Stimulated activated CD4-positive, alpha-beta T cell treated with anti-CD3 and anti-CD28 coated beads, Interleukin-2, amount 100 ng/mL, for 24 hours (primary cell): ENCODE measurements around the gene TDRD10.

Source experiments
- DNase-seq, 2 donors: peaks; one replicate each; pipeline ENCODE4 v3.0.0-alpha.2; 2020

The TDRD10 gene

DNA sequence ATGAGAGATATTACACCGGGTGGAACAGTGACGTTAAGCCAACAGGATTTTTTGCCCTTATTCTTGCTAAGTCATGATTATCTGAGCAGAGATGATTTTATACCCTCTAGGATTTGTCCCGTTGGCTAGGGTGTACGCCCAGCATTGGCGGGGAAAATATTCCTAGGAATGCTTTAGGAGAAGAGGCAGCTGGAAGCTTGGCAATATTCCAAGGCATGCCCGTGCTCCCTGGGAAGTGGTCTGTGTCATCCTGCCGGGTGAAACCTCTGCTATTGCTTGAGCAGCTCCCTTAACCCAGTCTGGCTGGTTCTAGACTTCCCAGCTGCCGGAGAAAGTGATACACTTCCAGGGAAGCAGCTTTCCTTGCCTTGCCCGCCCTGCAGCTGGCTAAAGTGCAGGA is 81.8 kb downstream of the TDRD10 start:
- DNase-seq, result no peak

DNA sequence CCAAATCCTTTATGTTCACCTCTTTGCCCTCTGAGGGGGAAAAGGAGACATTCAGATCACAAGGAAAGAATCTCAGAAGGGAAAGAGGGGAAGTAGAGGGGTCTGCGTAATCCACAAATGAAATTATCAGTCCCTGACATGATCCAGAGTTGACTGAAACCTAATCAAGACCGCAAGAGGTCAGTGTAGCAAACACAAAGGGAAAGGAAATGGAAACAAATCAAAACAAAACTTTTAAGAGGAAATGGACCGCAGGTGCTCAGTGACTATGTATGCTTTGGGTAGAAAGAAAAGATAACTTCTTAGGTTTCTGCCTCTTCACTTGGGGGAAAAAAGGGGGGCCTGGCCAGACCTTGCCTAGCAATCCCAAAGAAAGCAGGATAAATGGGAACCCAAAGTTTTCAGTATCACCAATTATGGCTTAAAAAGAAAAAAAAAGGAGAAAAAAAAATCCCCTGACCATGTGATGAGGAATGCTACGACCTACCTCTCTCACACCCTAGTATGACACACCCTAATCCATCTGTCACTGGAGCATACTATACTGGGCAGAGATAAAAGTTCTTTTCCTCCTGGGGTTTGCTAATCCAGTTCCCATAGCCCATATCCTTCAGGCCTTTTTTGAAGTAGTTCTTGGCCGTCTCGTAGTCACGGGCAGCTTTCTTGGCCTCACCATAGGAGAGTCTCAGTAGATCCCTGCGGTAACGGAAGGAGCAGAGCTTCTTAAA is 82.4 kb downstream of the TDRD10 start:
- no peak for DNase-seq

DNA sequence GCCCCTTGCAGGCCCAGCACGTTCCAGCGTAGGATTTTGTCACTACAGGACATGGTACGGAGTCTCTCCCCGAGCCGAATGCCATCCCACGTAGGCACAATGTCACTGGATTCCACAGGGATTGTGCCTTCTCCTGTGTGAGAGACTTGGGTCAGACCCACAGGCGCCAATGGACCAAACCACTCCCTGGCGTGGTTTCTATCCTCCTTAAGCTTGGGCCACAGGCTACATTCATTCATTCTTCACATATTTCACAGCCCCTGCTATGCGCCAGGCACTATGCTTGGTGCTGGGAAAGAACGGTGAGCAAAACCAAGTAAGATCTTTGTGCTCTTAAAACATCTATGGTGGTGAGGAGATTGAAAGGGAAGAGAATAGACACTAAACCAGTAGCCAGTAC is 84.2 kb downstream of the TDRD10 start:
- DNase-seq, result no peak

DNA sequence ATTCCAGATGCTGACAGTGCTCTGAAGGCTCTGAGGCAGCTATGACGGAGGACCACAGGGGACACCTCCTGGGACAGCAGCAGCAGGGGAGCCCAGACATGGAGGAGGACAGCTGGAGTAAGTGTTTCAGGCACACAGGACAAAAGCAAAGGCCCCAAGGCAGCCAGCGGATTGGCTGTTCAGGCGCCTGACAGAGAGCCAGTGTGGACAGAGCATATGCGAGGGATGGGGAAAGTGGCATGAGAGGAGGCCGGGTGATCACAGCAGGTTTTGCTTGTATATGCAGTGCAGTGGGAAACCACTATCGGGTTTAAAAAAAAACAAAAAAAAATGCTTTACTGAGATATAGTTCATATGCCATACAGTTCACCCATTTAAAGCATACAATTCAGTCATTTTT is 84.6 kb downstream of the TDRD10 start:
- DNase-seq, result no peak

DNA sequence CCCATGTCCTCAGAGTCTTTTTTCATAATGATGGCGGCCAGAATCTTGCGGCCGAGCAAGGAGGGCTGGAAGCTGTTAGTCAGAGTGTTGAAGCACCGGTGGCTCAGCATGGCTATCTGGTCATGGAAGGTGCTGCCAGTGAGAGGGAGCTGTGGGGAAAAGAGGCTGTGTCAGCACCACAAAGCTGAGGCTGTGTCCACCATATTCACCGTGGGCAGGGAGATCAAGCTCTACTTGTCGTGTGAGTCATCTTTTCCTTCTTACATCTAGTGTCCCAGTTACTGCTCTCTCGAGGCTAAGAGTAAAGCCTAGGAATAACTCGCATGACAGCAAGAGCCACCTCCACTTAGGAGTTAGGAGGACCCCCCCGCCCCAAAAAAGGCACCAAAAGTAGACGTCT is 87.8 kb downstream of the TDRD10 start:
- DNase-seq, result no peak

DNA sequence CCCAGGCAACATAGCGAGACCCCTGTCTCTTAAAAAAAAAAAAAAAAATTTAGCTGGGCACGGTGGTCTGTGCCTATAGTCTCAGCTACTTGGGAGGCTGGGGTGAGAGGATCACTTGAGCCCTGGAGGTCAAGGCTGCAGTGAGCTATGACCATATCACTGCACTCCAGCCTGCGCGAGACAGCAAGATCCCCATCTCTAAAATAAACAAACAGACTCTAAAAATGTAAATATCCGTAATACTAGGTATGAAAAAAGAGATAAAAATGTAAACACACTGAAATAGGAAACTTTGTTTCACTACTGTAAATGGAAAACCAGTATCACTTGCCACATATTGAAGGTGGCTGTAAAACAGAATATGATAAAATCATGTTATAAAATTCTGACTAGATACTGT is 88.7 kb downstream of the TDRD10 start:
- DNase-seq, result no peak

DNA sequence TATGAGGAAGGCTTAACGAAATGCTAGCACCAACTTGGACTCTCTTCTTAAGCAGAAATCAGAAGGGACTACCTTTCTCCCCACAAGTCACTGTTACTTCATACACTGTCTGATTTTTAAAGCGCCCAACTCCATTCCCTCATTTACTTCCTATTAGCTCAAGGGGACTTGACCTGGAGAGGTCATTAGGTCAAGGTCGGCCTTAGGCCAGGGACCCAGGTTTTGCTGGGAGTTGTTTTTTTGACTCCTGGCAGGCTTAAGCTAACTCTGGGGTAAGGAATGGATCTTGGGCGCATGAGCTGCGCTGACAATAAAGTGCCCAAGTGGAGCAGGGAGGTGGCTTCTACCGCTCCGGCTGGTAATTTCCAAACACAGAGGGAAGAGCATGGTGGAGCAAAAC is 89.2 kb downstream of the TDRD10 start:
- DNase-seq, result no peak

DNA sequence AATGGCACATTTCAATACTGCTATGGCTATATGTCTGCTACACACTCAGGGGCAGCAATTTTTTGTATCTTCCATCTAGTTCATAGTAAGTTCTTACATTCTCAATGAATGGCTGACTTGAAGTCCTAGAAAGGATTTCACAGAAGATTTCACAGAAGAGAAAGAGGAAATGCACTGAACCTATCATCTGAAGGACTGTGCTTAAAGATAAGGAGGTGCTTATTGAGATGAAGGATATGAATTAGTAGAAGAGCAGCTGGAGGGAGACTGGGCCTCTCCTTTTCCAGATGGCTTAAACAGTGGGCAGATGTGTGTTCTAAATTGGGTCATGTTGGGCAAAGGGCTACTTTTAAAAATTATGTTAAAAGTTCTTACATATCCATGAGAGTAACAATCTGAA is 91.4 kb downstream of the TDRD10 start:
- DNase-seq, result no peak

DNA sequence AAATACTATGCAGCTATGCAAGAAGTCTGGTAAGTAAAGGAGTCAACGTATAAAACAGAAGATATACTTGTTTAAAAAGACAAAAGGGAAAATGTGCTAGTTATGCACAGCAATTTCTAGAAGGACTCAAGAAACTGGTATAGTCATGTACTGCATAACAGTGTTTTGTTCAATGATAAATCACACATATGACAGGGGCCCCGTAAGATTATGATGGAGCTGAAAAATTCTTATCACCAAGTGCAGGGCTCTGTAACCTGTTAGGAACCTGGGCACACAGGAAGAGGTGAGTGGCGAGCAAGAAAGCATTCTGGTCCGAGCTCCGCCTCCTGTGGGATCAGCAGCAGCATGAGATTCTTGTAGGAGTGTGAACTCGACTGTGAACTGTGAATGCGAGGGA is 92.8 kb downstream of the TDRD10 start:
- no peak for DNase-seq

DNA sequence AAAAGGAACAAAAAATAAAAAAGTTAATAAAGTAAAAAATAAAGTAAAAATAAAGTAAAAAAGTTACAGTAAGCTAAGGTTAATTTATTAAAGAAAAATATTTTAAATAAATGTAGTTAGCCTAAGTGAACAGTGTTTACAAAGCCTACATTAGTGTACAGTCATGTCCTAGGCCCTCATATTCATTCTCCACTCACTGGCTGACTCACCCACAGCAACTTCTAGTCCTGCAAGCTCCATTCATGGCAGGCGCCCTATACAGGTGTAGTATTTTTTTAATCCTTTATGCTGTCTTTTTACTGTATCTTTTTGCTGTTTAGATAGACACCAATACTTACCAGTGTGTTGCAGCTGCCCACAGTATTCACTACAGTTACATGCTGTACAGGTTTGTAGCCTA is 93.6 kb downstream of the TDRD10 start:
- DNase-seq, result no peak
